ENCODE measurements around the gene ATXN1. TPM values are rescaled to one million over a fixed set of nuclear protein-coding genes. Genes with fewer than 3 reads are reported as not detected.

Gene ATXN1
- total and polyA plus RNA-seq, 2 experiments from 2014 or later, result 4.8 to 9.1 TPM

DNA sequence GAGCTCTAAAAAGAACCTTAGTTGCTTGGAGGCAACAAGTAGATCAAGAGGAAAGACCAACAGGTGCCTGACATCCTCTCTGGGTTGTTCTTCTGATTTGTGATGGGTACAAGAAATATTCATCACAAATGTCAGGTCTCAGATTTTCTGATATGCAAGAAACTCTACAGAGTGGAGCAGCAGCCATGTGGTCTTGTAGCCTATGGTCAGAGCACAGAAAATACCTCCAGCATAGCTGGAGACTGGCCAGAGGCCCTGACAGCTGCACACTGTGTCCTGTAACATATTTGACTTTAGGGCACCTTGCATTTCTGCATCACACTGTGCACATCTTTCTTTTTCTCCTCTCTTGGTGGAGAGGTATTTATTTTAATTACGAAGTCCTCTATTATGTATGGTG is 406.6 kb downstream of the ATXN1 start:
- Histone ChIP-seq H3K36me3 (ENCODE audit: insufficient read depth) (no peaks in the 10 kb centered on the region), H3K27me3 (ENCODE audit: insufficient read depth) (no peaks in the 10 kb centered on the region), H3K79me2 (replicated peaks; ENCODE audit: insufficient read depth) (no peaks in the 10 kb centered on the region), H3K4me1 (ENCODE audit: insufficient read depth) (no peaks in the 10 kb centered on the region), H3K4me2 (no peak overlapping the region), H3K9me2 (ENCODE audit: insufficient read depth) (no peaks in the 10 kb centered on the region), H3K4me3 (no peak overlapping the region), H2AFZ (no peak overlapping the region), H3F3A (replicated peaks; ENCODE audit: low read depth) (no peaks in the 10 kb centered on the region), H3K27ac (ENCODE audit: low read depth) (no peak overlapping the region), H4K20me1 (replicated peaks; ENCODE audit: insufficient read depth) (no peaks in the 10 kb centered on the region; the same call in 1 of the 2 replicates)
- H3K9me3 Mint-ChIP-seq, result no peaks in the 10 kb centered on the region
- H3K36me3 Mint-ChIP-seq (ENCODE audit: low read depth), result no peaks in the 10 kb centered on the region
- H3K27me3 Mint-ChIP-seq (ENCODE audit: insufficient read depth, low read depth, poor library complexity), result peaks cover 2% of the 10 kb centered on the region
- TF ChIP-seq ZNF114 (CRISPR knock-in tag; IDR thresholded peaks at IDR 0.05), result no peak
- no peak for TF ChIP-seq REST (IDR thresholded peaks at IDR 0.05; ENCODE audit: unreplicated experiment)
- TF ChIP-seq NANOG (IDR thresholded peaks at IDR 0.05; ENCODE audit: borderline replicate concordance), result no peak
- TF ChIP-seq EZH2phosphoT487 (IDR thresholded peaks at IDR 0.05; ENCODE audit: unreplicated experiment), result no peak
- TF ChIP-seq POLR2AphosphoS5 (IDR thresholded peaks at IDR 0.05; ENCODE audit: low read depth), result no peak
- no peak for TF ChIP-seq ETS1 (IDR thresholded peaks at IDR 0.05)
- TF ChIP-seq, protein P1, sequence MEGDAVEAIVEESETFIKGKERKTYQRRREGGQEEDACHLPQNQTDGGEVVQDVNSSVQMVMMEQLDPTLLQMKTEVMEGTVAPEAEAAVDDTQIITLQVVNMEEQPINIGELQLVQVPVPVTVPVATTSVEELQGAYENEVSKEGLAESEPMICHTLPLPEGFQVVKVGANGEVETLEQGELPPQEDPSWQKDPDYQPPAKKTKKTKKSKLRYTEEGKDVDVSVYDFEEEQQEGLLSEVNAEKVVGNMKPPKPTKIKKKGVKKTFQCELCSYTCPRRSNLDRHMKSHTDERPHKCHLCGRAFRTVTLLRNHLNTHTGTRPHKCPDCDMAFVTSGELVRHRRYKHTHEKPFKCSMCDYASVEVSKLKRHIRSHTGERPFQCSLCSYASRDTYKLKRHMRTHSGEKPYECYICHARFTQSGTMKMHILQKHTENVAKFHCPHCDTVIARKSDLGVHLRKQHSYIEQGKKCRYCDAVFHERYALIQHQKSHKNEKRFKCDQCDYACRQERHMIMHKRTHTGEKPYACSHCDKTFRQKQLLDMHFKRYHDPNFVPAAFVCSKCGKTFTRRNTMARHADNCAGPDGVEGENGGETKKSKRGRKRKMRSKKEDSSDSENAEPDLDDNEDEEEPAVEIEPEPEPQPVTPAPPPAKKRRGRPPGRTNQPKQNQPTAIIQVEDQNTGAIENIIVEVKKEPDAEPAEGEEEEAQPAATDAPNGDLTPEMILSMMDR (conservative IDR thresholded peaks at IDR 0.05; ENCODE audit: low read depth in 2 of 2), result no peak
- no peak overlapping the region for H3K4me3 Mint-ChIP-seq
- DNase-seq (ENCODE audit: low spot score) (no peak), ATAC-seq (no peak)
- H3K27ac Mint-ChIP-seq, result no peak overlapping the region
- peaks cover 5% of the 10 kb centered on the region for H3K4me1 Mint-ChIP-seq

DNA sequence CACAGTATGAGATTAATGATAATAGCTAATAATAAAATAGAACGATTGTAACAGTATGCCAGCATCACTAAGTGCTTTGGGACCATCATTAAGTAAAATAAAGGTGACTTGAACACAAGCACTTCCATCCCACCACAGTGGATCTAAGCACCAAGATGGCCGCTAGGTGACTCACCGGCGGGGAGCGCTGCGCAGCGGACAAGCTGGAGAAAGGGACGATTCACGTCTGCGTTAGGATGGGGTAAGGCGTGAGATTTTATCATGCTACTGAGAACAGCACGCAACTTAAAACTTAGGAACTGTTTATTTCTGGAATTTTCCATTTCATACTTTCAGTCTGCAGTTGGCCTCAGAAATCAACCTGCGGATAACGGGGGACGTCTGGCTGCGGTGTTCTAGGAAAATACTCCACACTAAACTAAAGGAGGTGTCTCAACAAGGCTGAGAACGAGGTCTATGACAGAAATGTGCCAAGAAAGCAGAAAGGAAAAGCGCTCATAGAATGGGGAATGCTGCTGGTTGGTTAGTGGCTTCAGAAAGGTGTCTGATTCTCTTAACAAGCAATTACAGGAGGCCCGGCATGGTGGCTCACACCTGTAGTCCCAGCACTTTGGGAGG is 408.3 kb downstream of the ATXN1 start:
- no peaks in the 10 kb centered on the region for H3F3A ChIP-seq (replicated peaks; ENCODE audit: low read depth)
- Mint-ChIP-seq H3K9me3 (no peaks in the 10 kb centered on the region), H3K36me3 (ENCODE audit: low read depth) (no peaks in the 10 kb centered on the region), H3K27me3 (ENCODE audit: insufficient read depth, low read depth, poor library complexity) (peaks cover 3% of the 10 kb centered on the region), H3K4me1 (peaks cover 5% of the 10 kb centered on the region), H3K4me3 (no peak overlapping the region), H3K27ac (no peak overlapping the region)
- no peak overlapping the region for H3K27ac ChIP-seq (ENCODE audit: low read depth)
- DNase-seq (ENCODE audit: low spot score) (no peak), ATAC-seq (no peak)
- no peak overlapping the region for H3K4me2 ChIP-seq
- no peaks in the 10 kb centered on the region for H3K79me2 ChIP-seq (replicated peaks; ENCODE audit: insufficient read depth)
- no peaks in the 10 kb centered on the region for H3K27me3 ChIP-seq (ENCODE audit: insufficient read depth)
- H3K9me2 ChIP-seq (ENCODE audit: insufficient read depth), result no peaks in the 10 kb centered on the region
- no peaks in the 10 kb centered on the region for H3K4me1 ChIP-seq (ENCODE audit: insufficient read depth)
- no peaks in the 10 kb centered on the region for H4K20me1 ChIP-seq (replicated peaks; ENCODE audit: insufficient read depth)
- H3K4me3 ChIP-seq, result no peak overlapping the region
- no peak overlapping the region for H2AFZ ChIP-seq
- no peaks in the 10 kb centered on the region for H3K36me3 ChIP-seq (ENCODE audit: insufficient read depth)
- TF ChIP-seq, protein P2, sequence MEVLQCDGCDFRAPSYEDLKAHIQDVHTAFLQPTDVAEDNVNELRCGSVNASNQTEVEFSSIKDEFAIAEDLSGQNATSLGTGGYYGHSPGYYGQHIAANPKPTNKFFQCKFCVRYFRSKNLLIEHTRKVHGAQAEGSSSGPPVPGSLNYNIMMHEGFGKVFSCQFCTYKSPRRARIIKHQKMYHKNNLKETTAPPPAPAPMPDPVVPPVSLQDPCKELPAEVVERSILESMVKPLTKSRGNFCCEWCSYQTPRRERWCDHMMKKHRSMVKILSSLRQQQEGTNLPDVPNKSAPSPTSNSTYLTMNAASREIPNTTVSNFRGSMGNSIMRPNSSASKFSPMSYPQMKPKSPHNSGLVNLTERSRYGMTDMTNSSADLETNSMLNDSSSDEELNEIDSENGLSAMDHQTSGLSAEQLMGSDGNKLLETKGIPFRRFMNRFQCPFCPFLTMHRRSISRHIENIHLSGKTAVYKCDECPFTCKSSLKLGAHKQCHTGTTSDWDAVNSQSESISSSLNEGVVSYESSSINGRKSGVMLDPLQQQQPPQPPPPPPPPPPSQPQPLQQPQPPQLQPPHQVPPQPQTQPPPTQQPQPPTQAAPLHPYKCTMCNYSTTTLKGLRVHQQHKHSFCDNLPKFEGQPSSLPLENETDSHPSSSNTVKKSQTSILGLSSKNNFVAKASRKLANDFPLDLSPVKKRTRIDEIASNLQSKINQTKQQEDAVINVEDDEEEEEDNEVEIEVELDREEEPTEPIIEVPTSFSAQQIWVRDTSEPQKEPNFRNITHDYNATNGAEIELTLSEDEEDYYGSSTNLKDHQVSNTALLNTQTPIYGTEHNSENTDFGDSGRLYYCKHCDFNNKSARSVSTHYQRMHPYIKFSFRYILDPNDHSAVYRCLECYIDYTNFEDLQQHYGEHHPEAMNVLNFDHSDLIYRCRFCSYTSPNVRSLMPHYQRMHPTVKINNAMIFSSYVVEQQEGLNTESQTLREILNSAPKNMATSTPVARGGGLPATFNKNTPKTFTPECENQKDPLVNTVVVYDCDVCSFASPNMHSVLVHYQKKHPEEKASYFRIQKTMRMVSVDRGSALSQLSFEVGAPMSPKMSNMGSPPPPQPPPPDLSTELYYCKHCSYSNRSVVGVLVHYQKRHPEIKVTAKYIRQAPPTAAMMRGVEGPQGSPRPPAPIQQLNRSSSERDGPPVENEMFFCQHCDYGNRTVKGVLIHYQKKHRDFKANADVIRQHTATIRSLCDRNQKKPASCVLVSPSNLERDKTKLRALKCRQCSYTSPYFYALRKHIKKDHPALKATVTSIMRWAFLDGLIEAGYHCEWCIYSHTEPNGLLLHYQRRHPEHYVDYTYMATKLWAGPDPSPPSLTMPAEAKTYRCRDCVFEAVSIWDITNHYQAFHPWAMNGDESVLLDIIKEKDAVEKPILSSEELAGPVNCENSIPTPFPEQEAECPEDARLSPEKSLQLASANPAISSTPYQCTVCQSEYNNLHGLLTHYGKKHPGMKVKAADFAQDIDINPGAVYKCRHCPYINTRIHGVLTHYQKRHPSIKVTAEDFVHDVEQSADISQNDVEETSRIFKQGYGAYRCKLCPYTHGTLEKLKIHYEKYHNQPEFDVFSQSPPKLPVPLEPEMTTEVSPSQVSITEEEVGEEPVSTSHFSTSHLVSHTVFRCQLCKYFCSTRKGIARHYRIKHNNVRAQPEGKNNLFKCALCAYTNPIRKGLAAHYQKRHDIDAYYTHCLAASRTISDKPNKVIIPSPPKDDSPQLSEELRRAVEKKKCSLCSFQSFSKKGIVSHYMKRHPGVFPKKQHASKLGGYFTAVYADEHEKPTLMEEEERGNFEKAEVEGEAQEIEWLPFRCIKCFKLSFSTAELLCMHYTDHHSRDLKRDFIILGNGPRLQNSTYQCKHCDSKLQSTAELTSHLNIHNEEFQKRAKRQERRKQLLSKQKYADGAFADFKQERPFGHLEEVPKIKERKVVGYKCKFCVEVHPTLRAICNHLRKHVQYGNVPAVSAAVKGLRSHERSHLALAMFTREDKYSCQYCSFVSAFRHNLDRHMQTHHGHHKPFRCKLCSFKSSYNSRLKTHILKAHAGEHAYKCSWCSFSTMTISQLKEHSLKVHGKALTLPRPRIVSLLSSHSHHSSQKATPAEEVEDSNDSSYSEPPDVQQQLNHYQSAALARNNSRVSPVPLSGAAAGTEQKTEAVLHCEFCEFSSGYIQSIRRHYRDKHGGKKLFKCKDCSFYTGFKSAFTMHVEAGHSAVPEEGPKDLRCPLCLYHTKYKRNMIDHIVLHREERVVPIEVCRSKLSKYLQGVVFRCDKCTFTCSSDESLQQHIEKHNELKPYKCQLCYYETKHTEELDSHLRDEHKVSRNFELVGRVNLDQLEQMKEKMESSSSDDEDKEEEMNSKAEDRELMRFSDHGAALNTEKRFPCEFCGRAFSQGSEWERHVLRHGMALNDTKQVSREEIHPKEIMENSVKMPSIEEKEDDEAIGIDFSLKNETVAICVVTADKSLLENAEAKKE (CRISPR knock-in tag; IDR thresholded peaks at IDR 0.05), result no peak

Measured in GM23338 (cell line).